Loucy (cell line): ENCODE results near the gene GID8.
A peak's percentile ranks its signal among the peaks of the same experiment; 100 is the strongest.
"Not testable (repeated sequence)": the region's sequence is repeated elsewhere in the genome, so short reads cannot be mapped to it uniquely, and the experiment has no call there.

Experiments
- H2AFZ ChIP-seq: fragments of 200-600 bp; sonication (generic); 2 replicates; pipeline ENCODE4 v1.6.0; 2016; ENCODE audit warnings: antibody characterized with exemption, mild to moderate bottlenecking, low read length, moderate library complexity
- H3F3A ChIP-seq: fragments of 200-600 bp; 2 replicates; pipeline ENCODE4 v1.6.0; 2016; ENCODE audit warnings: antibody characterized with exemption, low read depth, mild to moderate bottlenecking
- H3K27me3 ChIP-seq: fragments of 200-600 bp; sonication (generic); 2 replicates; pipeline ENCODE4 v1.6.1; 2014; ENCODE audit warnings: low read length, mild to moderate bottlenecking; ENCODE audit not compliant: insufficient read depth, poor library complexity, severe bottlenecking
- H3K36me3 ChIP-seq: fragments of 200-600 bp; sonication (generic); 2 replicates; pipeline ENCODE4 v1.6.1; 2016; ENCODE audit warnings: low read length; ENCODE audit not compliant: insufficient read depth
- H3K4me1 ChIP-seq: fragments of 200-600 bp; sonication (generic); 2 replicates; pipeline ENCODE4 v1.5.1; 2014; ENCODE audit warnings: low read length, mild to moderate bottlenecking; ENCODE audit not compliant: insufficient read depth, poor library complexity, severe bottlenecking
- H3K4me2 ChIP-seq: fragments of 200-600 bp; sonication (generic); 2 replicates; pipeline ENCODE4 v1.6.0; 2014; ENCODE audit warnings: antibody characterized with exemption, low read length, low read depth, mild to moderate bottlenecking; ENCODE audit not compliant: poor library complexity, severe bottlenecking
- H3K4me3 ChIP-seq: fragments of 200-600 bp; sonication (generic); 2 replicates; pipeline ENCODE4 v1.5.1; 2014; ENCODE audit warnings: low read length, mild to moderate bottlenecking, mixed read lengths; ENCODE audit not compliant: poor library complexity, severe bottlenecking
- H3K79me2 ChIP-seq: fragments of 200-600 bp; sonication (generic); 2 replicates; pipeline ENCODE4 v1.6.1; 2014; ENCODE audit warnings: low read length; ENCODE audit not compliant: insufficient read depth
- H3K9ac ChIP-seq: fragments of 200-600 bp; sonication (generic); 2 replicates; pipeline ENCODE4 v1.6.0; 2014; ENCODE audit warnings: mild to moderate bottlenecking, low read depth, low read length, moderate library complexity; ENCODE audit not compliant: poor library complexity, severe bottlenecking
- H3K9me2 ChIP-seq: fragments of 200-600 bp; sonication (generic); replicated peaks from 2 replicates; pipeline ENCODE4 v1.6.1; 2016; ENCODE audit warnings: low read depth, low read length, mixed read lengths
- H3K9me3 ChIP-seq: fragments of 200-600 bp; sonication (generic); 2 replicates; pipeline ENCODE4 v1.6.1; 2014; ENCODE audit warnings: mild to moderate bottlenecking, antibody characterized with exemption, low read length, low read depth; ENCODE audit not compliant: insufficient read depth
- H4K20me1 ChIP-seq: fragments of 200-600 bp; sonication (generic); 2 replicates; pipeline ENCODE4 v1.6.0; 2014; ENCODE audit warnings: antibody characterized with exemption, low read length, mild to moderate bottlenecking; ENCODE audit not compliant: insufficient read depth, poor library complexity, severe bottlenecking
- CTCF ChIP-seq: fragments of 200-600 bp; sonication (generic); conservative IDR thresholded peaks from 2 replicates; pipeline ENCODE4 v1.5.1; 2014; ENCODE audit warnings: mild to moderate bottlenecking, antibody characterized with exemption, low read length
- EZH2phosphoT487 ChIP-seq: fragments of 200-600 bp; IDR thresholded peaks from 2 replicates; pipeline ENCODE4 v1.6.1; 2018; ENCODE audit warnings: antibody characterized with exemption, mild to moderate bottlenecking, moderate library complexity, borderline replicate concordance

The GID8 gene

GRCh38 chr20:62921119-62921687, 16.7 kb upstream of the GID8 start:
- Histone ChIP-seq H3K4me3 (peak overlapping the region; percentile 61), H3K36me3 (no peaks in the 10 kb centered on the region), H2AFZ (no peak overlapping the region), H4K20me1 (peaks cover 90% of the 10 kb centered on the region), H3K4me2 (peak overlapping the region; percentile 69), H3K9ac (peak overlapping the region; percentile 44), H3F3A (no peaks in the 10 kb centered on the region), H3K9me2 (no peaks in the 10 kb centered on the region), H3K79me2 (peaks cover 100% of the 10 kb centered on the region), H3K9me3 (no peaks in the 10 kb centered on the region), H3K27me3 (no peaks in the 10 kb centered on the region), H3K4me1 (peaks cover 62% of the 10 kb centered on the region)
- TF ChIP-seq CTCF (peak; percentile 71), EZH2phosphoT487 (no peak)

GRCh38 chr20:62922451-62922921, 15.5 kb upstream of the GID8 start:
- TF ChIP-seq EZH2phosphoT487 = no peak
- no peak for TF ChIP-seq CTCF
- Histone ChIP-seq H2AFZ (no peak overlapping the region), H3F3A (no peaks in the 10 kb centered on the region), H3K9me2 (no peaks in the 10 kb centered on the region), H3K79me2 (peaks cover 99% of the 10 kb centered on the region), H3K9ac (no peak overlapping the region), H3K4me3 (peak overlapping the region; percentile 86), H3K36me3 (no peaks in the 10 kb centered on the region), H3K27me3 (no peaks in the 10 kb centered on the region), H3K4me2 (peak overlapping the region; percentile 96), H3K4me1 (peaks cover 66% of the 10 kb centered on the region), H4K20me1 (peaks cover 88% of the 10 kb centered on the region), H3K9me3 (no peaks in the 10 kb centered on the region)

- H3K4me3 ChIP-seq = peak overlapping the region; percentile 86
- not testable (repeated sequence) for H3K36me3 ChIP-seq, H3F3A ChIP-seq, H3K9me2 ChIP-seq, H2AFZ ChIP-seq, H3K9me3 ChIP-seq, H3K27me3 ChIP-seq
- H4K20me1 ChIP-seq = peaks cover 88% of the 10 kb centered on the region
- peaks cover 99% of the 10 kb centered on the region for H3K79me2 ChIP-seq
- peaks cover 66% of the 10 kb centered on the region for H3K4me1 ChIP-seq
- H3K4me2 ChIP-seq = peak overlapping the region; percentile 96
- peak overlapping the region; percentile 89 for H3K9ac ChIP-seq
Measured at GRCh38 chr20:62923059-62923668, 14.8 kb upstream of the GID8 start.
